Parathyroid adenoma (tissue), 2 donors: ENCODE measurements around the gene P3H1.
"Not testable (repeated sequence)": the region's sequence is repeated elsewhere in the genome, so short reads cannot be mapped to it uniquely, and the experiment has no call there.

Source experiments
- H2AFZ ChIP-seq: fragments of 300-600 bp; sonication (generic); one replicate; pipeline ENCODE4 v1.7.0; 2017; ENCODE audit warnings: antibody characterized with exemption, mild to moderate bottlenecking
- H3K27ac ChIP-seq: fragments of 300-600 bp; sonication (generic); one replicate; pipeline ENCODE4 v1.7.0; 2017
- H3K27me3 ChIP-seq: fragments of 300-600 bp; sonication (generic); one replicate; pipeline ENCODE4 v1.7.0; 2017; ENCODE audit warnings: low read length; ENCODE audit not compliant: control insufficient read depth, insufficient read depth
- H3K36me3 ChIP-seq: fragments of 300-600 bp; sonication (generic); one replicate; pipeline ENCODE4 v1.7.0; 2017; ENCODE audit warnings: low read length; ENCODE audit not compliant: control insufficient read depth, insufficient read depth
- H3K4me1 ChIP-seq: fragments of 300-600 bp; sonication (generic); one replicate; pipeline ENCODE4 v1.7.0; 2017; ENCODE audit warnings: control low read depth
- H3K4me2 ChIP-seq: fragments of 300-600 bp; sonication (generic); one replicate; pipeline ENCODE4 v1.7.0; 2017; ENCODE audit warnings: low read length
- H3K4me3 ChIP-seq: fragments of 300-600 bp; sonication (generic); one replicate; pipeline ENCODE4 v1.7.0; 2017; ENCODE audit warnings: low read depth, low read length
- H3K79me2 ChIP-seq: fragments of 300-600 bp; sonication (generic); one replicate; pipeline ENCODE4 v1.7.0; 2017; ENCODE audit warnings: control low read depth
- H3K9ac ChIP-seq: fragments of 300-600 bp; sonication (generic); one replicate; pipeline ENCODE4 v1.7.0; 2017; ENCODE audit warnings: mild to moderate bottlenecking
- H3K9me3 ChIP-seq: fragments of 300-600 bp; sonication (generic); one replicate; pipeline ENCODE4 v1.7.0; 2017; ENCODE audit warnings: low read length; ENCODE audit not compliant: control insufficient read depth
- CTCF ChIP-seq: fragments of 300-600 bp; sonication (generic); IDR thresholded peaks from one replicate; pipeline ENCODE4 v1.7.0; 2017; ENCODE audit warnings: antibody characterized with exemption, mild to moderate bottlenecking
- donor health status: primary hyperparathyroidism.

Gene P3H1

GRCh38 chr1:42752284-42752683 lies 14.5 kb downstream of the P3H1 start:
- Histone ChIP-seq H2AFZ (no peak overlapping the region), H3K4me1 (no peaks in the 10 kb centered on the region), H3K4me3 (no peak overlapping the region), H3K27me3 (no peaks in the 10 kb centered on the region), H3K9me3 (no peaks in the 10 kb centered on the region), H3K27ac (no peak overlapping the region), H3K9ac (no peak overlapping the region), H3K36me3 (no peaks in the 10 kb centered on the region), H3K4me2 (no peak overlapping the region), H3K79me2 (no peaks in the 10 kb centered on the region)
- TF ChIP-seq CTCF: no peak

- H3K27ac ChIP-seq, H3K4me1 ChIP-seq, H3K27me3 ChIP-seq, H2AFZ ChIP-seq, H3K4me3 ChIP-seq, H3K9ac ChIP-seq, H3K4me2 ChIP-seq, H3K36me3 ChIP-seq, H3K9me3 ChIP-seq, H3K79me2 ChIP-seq: not testable (repeated sequence)
These were observed 15.2 kb downstream of the P3H1 start for GRCh38 chr1:42751511-42752070.

GRCh38 chr1:42750041-42750440 lies 16.8 kb downstream of the P3H1 start:
- Histone ChIP-seq H2AFZ (no peak overlapping the region), H3K4me1 (no peaks in the 10 kb centered on the region), H3K4me3 (no peak overlapping the region), H3K4me2 (no peak overlapping the region), H3K27me3 (no peaks in the 10 kb centered on the region), H3K9me3 (no peaks in the 10 kb centered on the region), H3K79me2 (no peaks in the 10 kb centered on the region), H3K36me3 (no peaks in the 10 kb centered on the region), H3K27ac (no peak overlapping the region), H3K9ac (no peak overlapping the region)
- no peak for TF ChIP-seq CTCF

- H3K9me3 ChIP-seq: no peaks in the 10 kb centered on the region
- H3K27me3 ChIP-seq: no peaks in the 10 kb centered on the region
- TF ChIP-seq CTCF: no peak
- no peak overlapping the region for H3K4me2 ChIP-seq
- no peak overlapping the region for H3K9ac ChIP-seq
- no peak overlapping the region for H3K4me3 ChIP-seq
- no peak overlapping the region for H3K27ac ChIP-seq
- no peaks in the 10 kb centered on the region for H3K79me2 ChIP-seq
- H3K4me1 ChIP-seq: no peaks in the 10 kb centered on the region
- H3K36me3 ChIP-seq: no peaks in the 10 kb centered on the region
- no peak overlapping the region for H2AFZ ChIP-seq
These were observed 18.1 kb downstream of the P3H1 start for GRCh38 chr1:42748461-42749410.

GRCh38 chr1:42748021-42748420 lies 18.8 kb downstream of the P3H1 start:
- no peak overlapping the region for H3K4me3 ChIP-seq
- H3K4me2 ChIP-seq: no peak overlapping the region
- no peaks in the 10 kb centered on the region for H3K36me3 ChIP-seq
- no peaks in the 10 kb centered on the region for H3K4me1 ChIP-seq
- TF ChIP-seq CTCF: no peak
- H3K27me3 ChIP-seq: no peaks in the 10 kb centered on the region
- no peak overlapping the region for H2AFZ ChIP-seq
- H3K79me2 ChIP-seq: no peaks in the 10 kb centered on the region
- H3K9ac ChIP-seq: no peak overlapping the region
- no peak overlapping the region for H3K27ac ChIP-seq
- no peaks in the 10 kb centered on the region for H3K9me3 ChIP-seq
